ENCODE results near the gene ALDH1B1. TPM values are rescaled to one million over a fixed set of nuclear protein-coding genes. Genes with fewer than 3 reads are reported as not detected.

Gene ALDH1B1
- total and polyA plus RNA-seq, 9 of the 15 experiments (the other 6 are each of a cell fraction or from before 2014, with no cell fraction given): 8.6 to 46.5 (median 30.8) TPM

- TF ChIP-seq SMC3 (conservative IDR thresholded peaks at IDR 0.05; ENCODE audit: insufficient read depth, low read depth, low read length): no peak
- no peak for TF ChIP-seq HNRNPLL (IDR thresholded peaks at IDR 0.05; ENCODE audit: low read depth, low read length, poor library complexity, severe bottlenecking)
- no peak for TF ChIP-seq DEAF1 (CRISPR knock-in tag; IDR thresholded peaks at IDR 0.05)
- no peaks in the 10 kb centered on the region for H3K9me1 ChIP-seq (ENCODE audit: control insufficient read depth, insufficient read depth, low read length)
- no peak for FAIRE-seq
- peaks cover 3 to 19% of the 10 kb centered on the region in 2 experiments; a peak in 2 of 5 replicates for H3K27me3 ChIP-seq (ENCODE audit: control insufficient read depth in 2 of 2, insufficient read depth in 2 of 2, low read length in 2 of 2)
- 0 out of 2 replicates have a peak, but pooled peaks cover 9% of the 10 kb centered on the region for H4K20me1 ChIP-seq (replicated peaks; ENCODE audit: control insufficient read depth, insufficient read depth, low read length)
- H3K27ac ChIP-seq (ENCODE audit: extremely low read depth, low read depth, low read length): no peak overlapping the region
- no peaks in the 10 kb centered on the region for H3K9me3 ChIP-seq (replicated peaks; ENCODE audit: control insufficient read depth, insufficient read depth, low read depth, low read length)
- no peak for ATAC-seq
- BruUV-seq (replicated peaks): no TSS peak
- CTCF ChIA-PET (ENCODE audit: low intra/inter-chr PET ratio): no interaction called here
- no peak overlapping the region for H2AFZ ChIP-seq (ENCODE audit: low read depth, low read length)
- H3K4me3 ChIP-seq: no peak overlapping the region
- H3K79me2 ChIP-seq (ENCODE audit: control insufficient read depth, insufficient read depth, low read length): no peaks in the 10 kb centered on the region
- H3K4me1 ChIP-seq (replicated peaks in 1 of 2; ENCODE audit: control insufficient read depth in 2 of 2, insufficient read depth in 2 of 2, low read length in 2 of 2): no peaks in the 10 kb centered on the region
- 2% methylated on average over 12 of the region's 12 CpGs for WGBS (ENCODE audit: insufficient coverage, low coverage, missing lambda C conversion rate)
- no peak overlapping the region for H3K9ac ChIP-seq (ENCODE audit: insufficient read depth in 1 of 2, low read depth in 2 of 2, low read length in 2 of 2)
- DNase-seq (ENCODE audit: extremely low read depth in 1 of 4, low spot score in 3 of 4): no peak
- in situ Hi-C loops (cut with MboI): loop anchor here (25.0 kb wide), 2 partner anchors 615 to 865 kb away; partner anchors contain the start of gene POLR1E
- H3K4me2 ChIP-seq (ENCODE audit: insufficient read depth, low read length): no peak overlapping the region
- POLR2A ChIA-PET: interaction anchor here (0.6 kb wide), 1 partner anchor 412 kb away, joined by 3 read pairs; no protein-coding TSS in a partner anchor
- intact Hi-C loops (cut with micrococcal nuclease): no loop called here
- no peaks in the 10 kb centered on the region for H3K36me3 ChIP-seq (ENCODE audit: control insufficient read depth, insufficient read depth, low read length)
These were observed 39.8 kb upstream of the ALDH1B1 start for GRCh38 chr9:38352530-38353328.
